Measurements from ENCODE around the gene ARHGEF28.

ARHGEF28 gene

GRCh38 chr5:73654819-73655318, 28.9 kb downstream of the ARHGEF28 start:
- no peak for DNase-seq

DNA sequence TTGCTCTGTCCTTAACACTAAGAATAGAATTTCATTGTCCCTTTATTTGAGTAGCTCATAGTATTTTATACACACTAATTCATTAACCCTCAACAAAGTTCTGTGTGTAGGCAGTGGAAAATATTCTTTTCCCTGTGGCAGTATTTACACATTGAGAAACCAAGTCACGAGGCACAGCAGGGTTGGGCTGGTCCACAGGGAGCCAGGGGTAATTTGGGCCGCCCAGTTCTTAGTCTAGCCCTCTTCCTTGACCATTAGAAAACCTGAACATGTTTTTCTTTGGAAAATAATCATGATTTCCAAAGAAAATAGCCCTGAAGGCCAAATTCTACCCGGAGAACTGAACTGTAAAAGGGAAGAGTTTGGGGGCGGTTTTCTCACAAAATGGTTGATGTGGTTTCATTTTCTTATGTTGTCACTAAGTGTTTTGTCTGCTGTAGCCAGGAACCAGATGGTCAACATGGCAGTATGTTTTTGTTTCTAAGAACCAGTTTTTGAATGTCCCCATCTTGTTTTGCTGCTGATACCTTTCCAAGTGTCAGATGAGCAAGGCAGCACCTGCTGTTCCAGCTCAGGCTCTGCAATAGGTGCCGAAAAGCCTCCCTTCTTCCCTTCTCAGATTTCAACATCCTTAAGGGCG, 29.6 kb downstream of the ARHGEF28 start:
- no peak for DNase-seq

GRCh38 chr5:73661753-73662152, 35.8 kb downstream of the ARHGEF28 start:
- DNase-seq = no peak

GRCh38 chr5:73663161-73663859, 37.3 kb downstream of the ARHGEF28 start:
- DNase-seq = no peak

- DNase-seq = no peak
These were observed 37.9 kb downstream of the ARHGEF28 start for GRCh38 chr5:73663860-73664240.

- DNase-seq = no peak
These were observed 38.8 kb downstream of the ARHGEF28 start for GRCh38 chr5:73664796-73665195.

- DNase-seq = peak; percentile 31
These were observed 40.9 kb downstream of the ARHGEF28 start for GRCh38 chr5:73666891-73667290.

- DNase-seq = no peak
These were observed 42.0 kb downstream of the ARHGEF28 start for GRCh38 chr5:73668017-73668416.

GRCh38 chr5:73668486-73669111, 42.6 kb downstream of the ARHGEF28 start:
- DNase-seq = no peak

DNA sequence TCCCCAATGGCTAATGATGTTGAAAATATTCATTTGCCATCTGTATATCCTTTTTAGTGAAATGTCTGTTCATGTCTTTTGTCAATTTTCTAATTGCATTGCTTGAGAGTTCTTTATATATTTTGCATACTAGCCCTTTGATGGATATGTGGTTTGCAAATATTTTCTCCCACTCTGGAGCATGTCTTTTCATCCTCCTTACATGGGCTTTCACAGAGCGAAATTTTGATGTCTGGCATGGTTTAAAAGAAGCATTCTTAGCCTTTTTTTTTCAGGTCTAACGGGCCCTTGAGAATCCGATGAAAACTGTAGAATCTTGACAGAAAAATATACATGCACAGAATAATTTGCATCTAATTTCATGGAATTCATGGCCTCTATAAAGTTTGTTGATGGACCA, 44.7 kb downstream of the ARHGEF28 start:
- DNase-seq = no peak

DNA sequence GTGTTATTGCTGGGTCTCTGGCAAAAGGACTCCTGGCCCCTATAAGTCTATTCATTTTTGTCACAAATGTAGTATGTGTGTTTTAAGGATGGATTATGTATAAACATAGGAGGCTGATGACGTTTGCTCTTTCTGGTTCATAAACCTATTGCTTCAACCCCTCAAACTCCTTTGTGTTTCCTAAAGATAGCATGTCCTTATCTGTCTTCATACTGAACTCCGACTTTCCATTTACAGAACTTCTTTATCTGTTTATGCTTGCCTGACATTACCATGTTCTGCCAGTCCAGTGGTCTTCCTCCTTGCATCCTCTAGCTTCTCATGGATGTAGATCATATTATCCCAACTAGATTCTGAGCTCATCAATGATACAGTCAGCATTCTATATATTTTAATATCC, 46.1 kb downstream of the ARHGEF28 start:
- DNase-seq = peak; percentile 78

- DNase-seq = peak; percentile 69
These were observed 47.2 kb downstream of the ARHGEF28 start for GRCh38 chr5:73673161-73673591.

GRCh38 chr5:73674669-73675004, 48.6 kb downstream of the ARHGEF28 start:
- no peak for DNase-seq

DNA sequence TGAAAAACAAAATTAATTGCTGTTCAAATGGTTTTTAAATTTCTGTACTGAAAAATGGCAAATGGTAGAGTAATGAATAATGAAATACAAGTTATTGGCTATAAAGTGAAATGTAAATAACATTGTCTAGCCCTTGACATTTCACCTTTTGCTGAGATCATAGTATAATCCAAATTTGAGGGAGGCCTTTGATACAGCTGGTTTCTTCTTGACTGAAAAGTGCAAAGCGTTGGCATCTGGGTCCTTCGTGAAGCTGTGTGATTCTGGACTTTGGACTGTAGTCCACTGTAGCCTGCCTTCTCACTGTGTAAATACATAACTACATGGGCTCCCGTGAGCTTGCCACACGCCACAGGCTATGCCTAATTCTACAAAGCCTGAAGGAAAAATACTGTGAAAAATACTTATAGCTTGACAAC, 52.3 kb downstream of the ARHGEF28 start:
- no peak for DNase-seq

- DNase-seq = no peak
These were observed 52.8 kb downstream of the ARHGEF28 start for GRCh38 chr5:73678807-73679206.

GRCh38 chr5:73682176-73682575, 56.2 kb downstream of the ARHGEF28 start:
- DNase-seq = no peak

- DNase-seq = no peak
These were observed 58.7 kb downstream of the ARHGEF28 start for GRCh38 chr5:73684691-73685090.

GRCh38 chr5:73686912-73687311, 60.9 kb downstream of the ARHGEF28 start:
- no peak for DNase-seq

DNA sequence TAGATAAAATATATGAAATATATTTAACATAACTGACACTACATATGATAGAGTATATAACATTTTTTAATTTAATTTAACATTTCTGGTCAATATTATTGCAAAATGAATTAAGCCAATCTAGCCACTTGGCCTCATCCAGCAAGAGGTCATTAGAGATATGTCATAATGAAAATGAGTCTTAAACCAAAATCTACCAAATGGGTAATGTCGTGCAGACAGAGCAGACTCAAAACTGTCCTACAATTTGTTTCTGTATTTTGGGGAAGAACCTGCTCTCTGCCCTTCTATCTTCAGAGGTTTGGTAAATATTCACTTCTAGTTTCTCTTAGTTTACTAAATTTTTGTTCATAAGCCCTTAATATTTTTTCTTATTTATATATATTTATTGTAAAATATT, 61.4 kb downstream of the ARHGEF28 start:
- DNase-seq = no peak

DNA sequence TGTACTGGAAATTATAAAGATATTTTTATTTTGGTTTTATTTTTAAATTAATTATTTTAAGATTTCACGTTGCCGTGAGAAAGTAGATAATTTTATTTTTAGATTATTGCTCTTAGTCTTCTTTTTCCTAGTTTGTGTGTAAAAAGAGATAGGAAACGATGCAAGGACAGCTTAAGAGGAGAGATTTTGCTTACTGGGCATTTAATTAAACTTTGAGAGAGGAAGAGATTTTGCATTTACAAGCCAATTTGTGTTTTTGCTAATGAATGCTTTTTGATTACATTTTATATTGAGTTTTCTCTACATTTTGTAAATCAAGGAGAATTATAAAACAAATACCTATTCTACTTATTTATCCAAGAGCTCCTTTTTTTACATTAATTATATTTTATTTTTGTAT, 64.0 kb downstream of the ARHGEF28 start:
- DNase-seq = no peak

DNA sequence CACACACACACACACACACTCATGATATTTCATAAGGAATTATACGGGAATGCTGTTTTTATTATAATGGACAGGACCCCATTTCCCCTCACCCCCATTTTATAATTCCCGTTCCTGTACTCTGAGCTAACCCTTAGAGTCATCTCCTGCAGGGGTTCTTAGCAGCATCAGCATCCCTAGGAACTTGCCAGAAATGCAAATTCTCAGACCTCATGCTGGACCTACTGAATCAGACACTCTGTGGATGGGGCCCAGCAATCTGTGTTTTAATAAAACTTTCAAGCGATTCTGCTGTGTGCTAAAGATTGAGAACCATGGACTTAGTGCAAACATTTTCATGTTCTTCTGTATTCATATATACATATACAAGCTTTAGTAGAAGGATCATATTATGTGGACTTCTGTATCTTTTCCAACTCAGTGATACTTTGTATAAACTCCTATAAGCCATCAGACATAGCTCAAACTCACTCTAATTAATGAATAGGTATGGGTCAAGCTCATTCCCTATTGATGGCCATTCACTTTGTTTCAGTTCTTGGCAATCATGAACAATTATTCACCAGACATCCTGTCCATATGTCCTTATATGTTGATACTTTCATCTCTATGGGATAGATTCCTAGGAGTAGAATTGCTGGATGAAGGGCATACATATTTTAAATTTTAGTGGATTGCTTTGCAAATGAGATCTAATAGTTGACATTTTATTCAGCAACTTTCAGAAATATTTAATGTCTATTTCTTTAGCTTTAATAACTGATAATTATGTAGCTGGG, 65.5 kb downstream of the ARHGEF28 start:
- DNase-seq = no peak

GRCh38 chr5:73692166-73692640, 66.2 kb downstream of the ARHGEF28 start:
- DNase-seq = no peak

- no peak for DNase-seq
These were observed 67.0 kb downstream of the ARHGEF28 start for GRCh38 chr5:73692981-73693380.
